Measurements from ENCODE around the gene NUPR1.

GRCh38 chr16:28558456-28558855, 19.7 kb upstream of the NUPR1 start:
- TF ChIP-seq ZNF274 (IDR thresholded peaks at IDR 0.05; ENCODE audit: low read length) (no peak), ZNF274 (tag by site-specific recombination; IDR thresholded peaks at IDR 0.05; ENCODE audit: borderline replicate concordance) (no peak), ZNF292 (tag by site-specific recombination; IDR thresholded peaks at IDR 0.05; ENCODE audit: borderline replicate concordance, low read depth) (no peak), ZFHX2 (tag by site-specific recombination; conservative IDR thresholded peaks at IDR 0.05) (no peak), ZNF660 (tag by site-specific recombination; IDR thresholded peaks at IDR 0.05) (no peak)
- TF ChIP-seq, protein P1, sequence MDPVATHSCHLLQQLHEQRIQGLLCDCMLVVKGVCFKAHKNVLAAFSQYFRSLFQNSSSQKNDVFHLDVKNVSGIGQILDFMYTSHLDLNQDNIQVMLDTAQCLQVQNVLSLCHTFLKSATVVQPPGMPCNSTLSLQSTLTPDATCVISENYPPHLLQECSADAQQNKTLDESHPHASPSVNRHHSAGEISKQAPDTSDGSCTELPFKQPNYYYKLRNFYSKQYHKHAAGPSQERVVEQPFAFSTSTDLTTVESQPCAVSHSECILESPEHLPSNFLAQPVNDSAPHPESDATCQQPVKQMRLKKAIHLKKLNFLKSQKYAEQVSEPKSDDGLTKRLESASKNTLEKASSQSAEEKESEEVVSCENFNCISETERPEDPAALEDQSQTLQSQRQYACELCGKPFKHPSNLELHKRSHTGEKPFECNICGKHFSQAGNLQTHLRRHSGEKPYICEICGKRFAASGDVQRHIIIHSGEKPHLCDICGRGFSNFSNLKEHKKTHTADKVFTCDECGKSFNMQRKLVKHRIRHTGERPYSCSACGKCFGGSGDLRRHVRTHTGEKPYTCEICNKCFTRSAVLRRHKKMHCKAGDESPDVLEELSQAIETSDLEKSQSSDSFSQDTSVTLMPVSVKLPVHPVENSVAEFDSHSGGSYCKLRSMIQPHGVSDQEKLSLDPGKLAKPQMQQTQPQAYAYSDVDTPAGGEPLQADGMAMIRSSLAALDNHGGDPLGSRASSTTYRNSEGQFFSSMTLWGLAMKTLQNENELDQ (tag by site-specific recombination; IDR thresholded peaks at IDR 0.05; ENCODE audit: low read depth), result no peak

Data from HEK293 (cell line).